KMS-11 (cell line): Measurements from ENCODE around the gene FDPS.

Experiments used
- H2AFZ ChIP-seq: fragments of 200-600 bp; sonication (generic); 2 replicates; pipeline ENCODE4 v1.6.1; 2016; ENCODE audit warnings: antibody characterized with exemption, mixed run types, low read depth
- H3K27ac ChIP-seq: fragments of 200-600 bp; sonication (generic); 2 replicates; pipeline ENCODE4 v1.6.1; 2016; ENCODE audit warnings: mild to moderate bottlenecking, mixed run types
- H3K27me3 ChIP-seq: fragments of 200-600 bp; sonication (generic); 2 replicates; pipeline ENCODE4 v1.6.1; 2017; ENCODE audit warnings: mild to moderate bottlenecking, low read depth, mixed run types, moderate library complexity; ENCODE audit not compliant: insufficient read depth
- H3K36me3 ChIP-seq: fragments of 200-600 bp; sonication (generic); 2 replicates; pipeline ENCODE4 v1.6.1; 2017; ENCODE audit warnings: mild to moderate bottlenecking, mixed run types; ENCODE audit not compliant: insufficient read depth
- H3K4me1 ChIP-seq: fragments of 200-600 bp; sonication (generic); 2 replicates; pipeline ENCODE4 v1.6.1; 2016; ENCODE audit warnings: mild to moderate bottlenecking, low read depth, mixed run types; ENCODE audit not compliant: poor library complexity, severe bottlenecking
- H3K4me2 ChIP-seq: fragments of 200-600 bp; sonication (generic); 2 replicates; pipeline ENCODE4 v1.7.0; 2016; ENCODE audit warnings: mild to moderate bottlenecking, mixed run types
- H3K4me3 ChIP-seq: fragments of 200-600 bp; sonication (generic); IDR thresholded peaks from 2 replicates; pipeline ENCODE4 v1.6.1; 2017; ENCODE audit warnings: low read depth, low read length, mixed read lengths; ENCODE audit not compliant: insufficient read depth
- H3K79me2 ChIP-seq: fragments of 200-600 bp; sonication (generic); 2 replicates; pipeline ENCODE4 v1.6.1; 2016; ENCODE audit warnings: low read depth, mixed run types; ENCODE audit not compliant: insufficient read depth
- H3K9ac ChIP-seq: fragments of 200-600 bp; sonication (generic); 2 replicates; pipeline ENCODE4 v1.6.1; 2016; ENCODE audit warnings: mild to moderate bottlenecking, mixed run types
- H4K20me1 ChIP-seq: fragments of 200-600 bp; sonication (generic); 2 replicates; pipeline ENCODE4 v1.6.1; 2016; ENCODE audit warnings: mild to moderate bottlenecking, mixed run types; ENCODE audit not compliant: insufficient read depth
- CTCF ChIP-seq: fragments of 200-600 bp; sonication (generic); conservative IDR thresholded peaks from 2 replicates; pipeline ENCODE4 v1.6.1; 2017; ENCODE audit warnings: low read depth, mild to moderate bottlenecking, antibody characterized with exemption, low read length, moderate library complexity, mixed read lengths

Gene FDPS

DNA sequence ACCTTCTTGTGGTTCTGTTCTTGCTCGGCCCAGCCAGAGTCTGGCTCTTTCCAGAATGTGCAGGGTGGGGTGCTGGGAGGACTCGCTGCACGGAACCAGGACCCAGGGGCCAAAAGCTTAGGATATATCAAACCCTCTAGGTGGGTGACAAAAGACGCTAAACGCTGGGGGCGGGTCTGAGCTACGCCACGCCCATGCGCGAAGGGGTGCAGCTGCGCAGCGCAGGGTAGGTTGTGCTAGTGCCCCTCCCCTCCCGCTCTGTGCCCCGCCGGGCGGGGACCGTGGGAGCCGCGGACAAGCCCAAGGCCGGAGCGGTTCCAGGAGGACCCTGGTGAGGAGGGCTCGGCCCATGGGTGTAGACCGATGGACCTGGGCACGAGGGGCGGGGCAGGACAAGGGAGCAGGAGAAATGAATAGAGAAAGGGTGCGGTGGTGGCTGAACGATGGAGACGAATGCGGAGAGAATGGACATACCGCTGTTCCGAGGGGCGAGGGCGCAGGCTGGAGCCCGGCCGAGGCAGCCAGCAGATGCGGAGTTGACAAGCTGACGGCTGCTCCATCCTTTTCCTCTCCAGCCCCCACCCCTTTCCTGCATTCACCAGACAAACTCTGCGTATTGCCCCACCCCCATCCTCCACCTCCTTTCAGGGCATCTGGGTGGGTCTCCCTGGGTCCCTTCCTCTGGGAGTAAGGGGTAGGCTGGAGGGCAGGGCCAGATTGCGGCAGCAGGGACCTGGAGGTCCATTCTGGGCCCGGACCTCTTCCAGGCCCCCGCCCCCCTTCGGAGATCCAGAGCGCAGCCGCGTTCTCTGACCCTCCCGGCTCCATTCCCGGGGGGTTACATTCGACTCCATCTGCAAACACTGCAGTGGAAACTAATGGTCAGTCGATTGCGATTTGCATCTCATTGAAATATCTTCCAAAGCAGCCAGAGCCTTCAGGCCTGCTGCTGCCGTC is 12.3 kb downstream of the FDPS start, which contains the start of gene RUSC1:
Gene RUSC1 (plus strand): TSS at position 234 of the 957 bp plus-strand sequence. CDS start 880 bp downstream, outside the sequence.
- Histone ChIP-seq H3K9ac (no peak within 1 kb of the TSS), H3K36me3 (no peaks in the 10 kb centered on the region), H3K4me3 (no peak within 1 kb of the TSS), H2AFZ (no peak within 1 kb of the TSS), H3K4me2 (no peak within 1 kb of the TSS), H3K4me1 (peaks cover 11% of the 10 kb centered on the region), H4K20me1 (no peaks in the 10 kb centered on the region), H3K27me3 (no peaks in the 10 kb centered on the region), H3K27ac (no peak within 1 kb of the TSS), H3K79me2 (no peaks in the 10 kb centered on the region)
- TF ChIP-seq CTCF, result no peak

- H2AFZ ChIP-seq, result no peak overlapping the region
- peaks cover 14% of the 10 kb centered on the region for H3K4me1 ChIP-seq
- H3K9ac ChIP-seq, result no peak overlapping the region
- H4K20me1 ChIP-seq, result no peaks in the 10 kb centered on the region
- H3K27ac ChIP-seq, result no peak overlapping the region
- H3K36me3 ChIP-seq, result no peaks in the 10 kb centered on the region
- H3K79me2 ChIP-seq, result no peaks in the 10 kb centered on the region
- no peak for TF ChIP-seq CTCF
- H3K4me3 ChIP-seq, result peak overlapping the region; percentile 16
- peak overlapping the region; percentile 85 for H3K4me2 ChIP-seq
- H3K27me3 ChIP-seq, result no peaks in the 10 kb centered on the region
Measured at GRCh38 chr1:155321639-155322503, 13.2 kb downstream of the FDPS start.

- Histone ChIP-seq H4K20me1 (no peaks in the 10 kb centered on the region), H3K27me3 (no peaks in the 10 kb centered on the region), H3K9ac (no peak overlapping the region), H3K4me3 (peak overlapping the region; percentile 16), H3K4me1 (peaks cover 20% of the 10 kb centered on the region), H3K79me2 (no peaks in the 10 kb centered on the region), H3K36me3 (no peaks in the 10 kb centered on the region), H3K4me2 (peak overlapping the region; percentile 85), H2AFZ (no peak overlapping the region), H3K27ac (no peak overlapping the region)
- TF ChIP-seq CTCF, result no peak
Measured at GRCh38 chr1:155322571-155322952, 13.9 kb downstream of the FDPS start.

DNA sequence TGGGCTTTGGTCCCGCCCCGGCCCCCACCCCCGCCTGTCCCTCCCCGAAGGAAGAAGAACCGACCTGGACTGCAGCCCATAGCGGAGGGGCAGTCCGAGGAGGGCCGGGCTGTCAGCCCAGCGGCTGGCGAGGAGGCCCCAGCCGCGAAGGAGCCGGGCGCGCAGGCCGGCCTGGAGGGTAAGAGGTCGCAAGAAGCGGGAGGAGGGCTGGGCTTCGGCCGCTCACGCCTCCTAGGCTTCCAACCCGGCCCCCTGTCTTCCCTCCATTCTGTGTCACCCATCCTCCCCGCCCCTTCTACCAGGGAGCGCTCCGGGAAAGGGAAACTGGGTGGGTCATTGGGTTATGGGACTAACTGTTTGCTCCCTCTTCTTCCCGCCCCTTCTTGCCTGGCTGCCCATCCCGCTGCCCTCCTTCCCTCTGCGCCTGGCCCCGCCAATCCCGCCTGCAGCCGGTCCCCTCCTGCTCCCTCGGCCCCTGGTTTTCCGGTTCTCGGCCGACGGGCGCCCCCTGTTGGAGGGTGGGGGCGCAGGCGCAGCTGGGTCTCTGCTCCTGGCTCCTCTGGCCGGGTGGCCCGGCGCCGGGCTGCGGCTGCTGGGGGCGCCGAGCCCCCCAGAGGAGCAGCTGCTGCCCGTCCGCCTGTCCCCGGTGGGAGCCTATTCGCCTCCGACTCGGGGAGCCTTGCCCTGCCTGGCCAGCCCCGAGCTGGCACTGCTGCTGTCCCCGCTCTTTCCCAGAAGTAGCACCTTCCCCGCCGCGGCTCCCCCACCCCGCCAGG is 14.5 kb downstream of the FDPS start:
- peak overlapping the region; percentile 97 for H3K4me3 ChIP-seq
- TF ChIP-seq CTCF, result peak; percentile 99
- H2AFZ ChIP-seq, result peak overlapping the region; percentile 84
- no peaks in the 10 kb centered on the region for H4K20me1 ChIP-seq
- H3K36me3 ChIP-seq, result no peaks in the 10 kb centered on the region
- H3K79me2 ChIP-seq, result no peaks in the 10 kb centered on the region
- no peaks in the 10 kb centered on the region for H3K27me3 ChIP-seq
- H3K4me2 ChIP-seq, result peak overlapping the region; percentile 85; the same call in 1 of the 2 replicates
- H3K27ac ChIP-seq, result peak overlapping the region; percentile 55
- peaks cover 20% of the 10 kb centered on the region for H3K4me1 ChIP-seq
- peak overlapping the region; percentile 63; the same call in 1 of the 2 replicates for H3K9ac ChIP-seq
